IMR-90 (cell line): ENCODE data around the gene TOM1. TPM values are rescaled to one million over a fixed set of nuclear protein-coding genes. Genes with fewer than 3 reads are reported as not detected.

ENCODE experiments used
- ATAC-seq: fragments of 200-7000 bp; cut with Tn5 transposase; 2 replicates; pipeline ENCODE4 v1.9.1; 2020; ENCODE audit warnings: low read depth, mild to moderate bottlenecking, moderate library complexity
- BruUV-seq: library from RNA; stranded (reverse); fragments of 400-500 nt; replicated peaks from 2 replicates; lab custom pipeline; 2021; lab: Mats Ljungman, UMichigan
- CTCF ChIA-PET: fragments of 300-600 bp; formaldehyde crosslinking; extraction: SDS; loops from one replicate; lab custom pipeline; 2021; ENCODE audit warnings: antibody characterized with exemption; lab: Yijun Ruan, JAX
- POLR2A ChIA-PET: fragments of 300-600 bp; sonication (Branson Sonifier 250); formaldehyde crosslinking; loops from one replicate; lab custom pipeline; 2022; ENCODE audit warnings: antibody characterized with exemption; ENCODE audit not compliant: unreplicated experiment; lab: Charles Lee
- DNase-seq: peaks from one replicate; pipeline ENCODE4 v3.0.0; 2013
- H2AFZ ChIP-seq: replicated peaks from 2 replicates; pipeline ENCODE3; 2013; ENCODE audit warnings: low read length, mild to moderate bottlenecking; ENCODE audit not compliant: poor library complexity
- H2AK5ac ChIP-seq: 2 replicates; pipeline ENCODE4 v1.6.1; 2013; ENCODE audit warnings: low read depth, low read length, inconsistent platforms
- H2AK9ac ChIP-seq: replicated peaks from 2 replicates; pipeline ENCODE3; 2013; ENCODE audit warnings: mild to moderate bottlenecking, low read depth, low read length, moderate library complexity; ENCODE audit not compliant: poor library complexity
- H2BK120ac ChIP-seq: 2 replicates; pipeline ENCODE4 v1.6.1; 2013; ENCODE audit warnings: low read depth, low read length, inconsistent platforms
- H2BK15ac ChIP-seq: 3 replicates; pipeline ENCODE4 v1.6.1; 2013; ENCODE audit warnings: low read depth, low read length, inconsistent platforms
- H2BK20ac ChIP-seq: 2 replicates; pipeline ENCODE4 v1.6.1; 2013; ENCODE audit warnings: low read depth, mild to moderate bottlenecking, inconsistent platforms, low read length, moderate library complexity
- H2BK5ac ChIP-seq: 2 replicates; pipeline ENCODE4 v1.6.1; 2013; ENCODE audit warnings: mild to moderate bottlenecking, low read depth, low read length, inconsistent platforms; ENCODE audit not compliant: poor library complexity, severe bottlenecking
- H3K14ac ChIP-seq: replicated peaks from 2 replicates; pipeline ENCODE4 v1.6.1; 2013; ENCODE audit warnings: low read depth, low read length, inconsistent platforms
- H3K18ac ChIP-seq: 2 replicates; pipeline ENCODE4 v1.6.1; 2013; ENCODE audit warnings: low read depth, low read length, control low read depth
- H3K23ac ChIP-seq: 2 replicates; pipeline ENCODE4 v1.6.1; 2013; ENCODE audit warnings: low read depth, low read length, inconsistent platforms
- H3K27ac ChIP-seq: 2 replicates; pipeline ENCODE4 v1.5.1; 2013; ENCODE audit warnings: mild to moderate bottlenecking, control low read depth, low read length; ENCODE audit not compliant: insufficient read depth
- H3K27me3 ChIP-seq: 2 replicates; pipeline ENCODE4 v1.6.1; 2013; ENCODE audit warnings: low read length; ENCODE audit not compliant: control insufficient read depth, insufficient read depth
- H3K36me3 ChIP-seq: 2 replicates; pipeline ENCODE4 v1.6.1; 2013; ENCODE audit warnings: low read length, mixed read lengths; ENCODE audit not compliant: control insufficient read depth, insufficient read depth
- H3K4ac ChIP-seq: 2 replicates; pipeline ENCODE4 v1.6.1; 2013; ENCODE audit warnings: low read depth, low read length, inconsistent platforms
- H3K4me1 ChIP-seq: 2 replicates; pipeline ENCODE4 v1.6.1; 2013; ENCODE audit warnings: low read length, mixed read lengths; ENCODE audit not compliant: control insufficient read depth, insufficient read depth
- H3K4me2 ChIP-seq: 2 replicates; pipeline ENCODE4 v1.6.1; 2013; ENCODE audit warnings: low read depth, mild to moderate bottlenecking, control low read depth, low read length, moderate library complexity
- H3K4me3 ChIP-seq: 2 replicates; pipeline ENCODE4 v1.5.1; 2013; ENCODE audit warnings: low read depth, mild to moderate bottlenecking, control low read depth, low read length, moderate library complexity; ENCODE audit not compliant: insufficient read depth
- H3K56ac ChIP-seq: 2 replicates; pipeline ENCODE4 v1.6.1; 2013; ENCODE audit warnings: low read length, inconsistent platforms; ENCODE audit not compliant: insufficient read depth; ENCODE audit errors: extremely low read depth
- H3K79me1 ChIP-seq, 2 experiments: 2 replicates each; pipeline ENCODE4 v1.6.1; 2013; ENCODE audit warnings: low read length in 2 of 2, inconsistent platforms in 1 of 2, low read depth in 1 of 2
- H3K9ac ChIP-seq: 2 replicates; pipeline ENCODE4 v1.6.1; 2013; ENCODE audit warnings: low read depth, low read length, control low read depth
- H3K9me1 ChIP-seq: 2 replicates; pipeline ENCODE4 v1.6.1; 2013; ENCODE audit warnings: low read length, inconsistent platforms; ENCODE audit not compliant: insufficient read depth
- H3K9me3 ChIP-seq: 2 replicates; pipeline ENCODE4 v1.6.1; 2013; ENCODE audit warnings: low read length; ENCODE audit not compliant: control insufficient read depth, insufficient read depth
- H4K20me1 ChIP-seq: 2 replicates; pipeline ENCODE4 v1.6.1; 2013; ENCODE audit warnings: low read length, inconsistent platforms; ENCODE audit not compliant: insufficient read depth
- H4K5ac ChIP-seq: 2 replicates; pipeline ENCODE4 v1.6.1; 2013; ENCODE audit warnings: mild to moderate bottlenecking, low read depth, low read length, control low read depth
- H4K8ac ChIP-seq, 2 experiments: 2 replicates each; pipeline ENCODE4 v1.6.1; 2013; ENCODE audit warnings: low read depth in 2 of 2, low read length in 2 of 2, control low read depth in 1 of 2, inconsistent platforms in 1 of 2
- H4K91ac ChIP-seq: 2 replicates; pipeline ENCODE4 v1.6.1; 2013; ENCODE audit warnings: low read depth, low read length, inconsistent platforms; ENCODE audit not compliant: insufficient read depth
- ELK1 ChIP-seq: fragments of 150-350 bp; IDR thresholded peaks from 2 replicates; pipeline ENCODE4 v1.6.1; 2016; ENCODE audit warnings: low read depth, mild to moderate bottlenecking, low read length, moderate library complexity, borderline replicate concordance
- WGBS, 2 experiments: methylation state at CpG; one replicate each; pipeline versions ENCODE4 v1.1.5 to v1.1.7; 2013; ENCODE audit warnings: missing lambda C conversion rate in 2 of 2; ENCODE audit not compliant: insufficient read length in 1 of 2; ENCODE audit errors: extremely low coverage in 2 of 2; 5-methylcytosine and 5-hydroxymethylcytosine counted together
- dilution Hi-C: fragments of 300-500 bp; cut with HindIII; formaldehyde crosslinking; loops from one replicate; pipeline ENCODE4 v1.14.3; 2018; ENCODE audit warnings: low sequenced_read_pairs; ENCODE audit not compliant: unreplicated experiment
- in situ Hi-C: fragments of 300-500 bp; cut with MboI; formaldehyde crosslinking; loops from 3 replicates; pipeline ENCODE4 v1.14.3; 2019; ENCODE audit warnings: low sequenced_read_pairs, inconsistent platforms, mixed read lengths
- intact Hi-C: fragments of 100-400 bp; cut with micrococcal nuclease; formaldehyde crosslinking; loops from 2 replicates; pipeline ENCODE4 v1.10.0; 2022
- polyA plus RNA-seq, 3 experiments: library from polyadenylated mRNA; depleted of rRNA; stranded (reverse); fragments of >200 nt; gene quantifications; 2 replicates each; pipeline ENCODE4 v1.2.3, GENCODE V29; 2012; ENCODE audit warnings: low replicate concordance in 1 of 3
- total RNA-seq: library from RNA; depleted of rRNA; stranded (reverse); fragments of >200 nt; gene quantifications from 2 replicates; pipeline ENCODE4 v1.2.3, GENCODE V29; 2012

TOM1 gene
- total and polyA plus RNA-seq, 2 of the 4 experiments (the other 2 are of a cell fraction): 38.0 to 46.4 TPM

DNA sequence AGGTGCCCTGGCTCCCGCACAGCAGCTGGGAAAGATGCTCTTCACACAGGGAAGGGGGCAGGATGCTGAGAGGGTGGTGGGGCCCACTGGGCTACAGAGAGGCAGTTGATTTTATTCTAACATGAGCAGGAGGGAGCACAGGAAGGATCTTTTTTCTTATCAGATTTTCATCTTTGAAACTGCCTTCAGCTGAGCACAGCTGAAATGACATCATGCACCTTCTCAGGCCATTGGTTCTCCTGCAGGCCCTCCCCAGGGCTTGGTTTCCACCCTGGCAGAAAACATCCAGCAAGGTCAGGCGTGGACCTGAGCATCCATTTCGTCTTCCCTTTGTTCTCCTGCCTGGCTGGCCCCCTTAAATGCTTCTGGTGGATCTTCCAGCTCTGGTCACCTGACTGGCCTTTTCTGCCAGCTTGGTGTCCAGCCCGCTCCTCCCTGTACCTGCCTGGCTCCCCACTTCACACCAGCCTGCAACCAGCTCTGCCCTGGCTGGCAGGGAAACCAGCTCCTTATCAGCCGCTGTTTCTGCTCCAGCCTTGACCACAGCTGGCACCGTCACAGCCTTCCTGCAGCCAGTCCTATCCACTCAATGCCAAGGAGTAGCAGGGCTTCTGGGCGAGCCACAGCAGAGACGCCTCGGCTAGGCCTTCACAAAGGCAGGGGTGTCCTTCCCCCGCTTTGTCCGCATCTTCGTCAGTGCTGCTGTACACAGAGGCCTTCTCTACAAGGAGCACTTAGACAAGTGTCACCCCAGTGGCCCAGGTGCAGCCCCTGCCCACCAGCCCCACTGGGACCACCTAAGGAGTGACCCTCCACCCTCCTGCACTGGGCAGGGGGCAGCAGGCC is 36.5 kb downstream of the TOM1 start:
- dilution Hi-C loops: no loop called here
- no peak overlapping the region for H2AK5ac ChIP-seq
- intact Hi-C loops: no loop called here

More for the DNA sequence above, 36.5 kb downstream of the TOM1 start:
- H3K27ac ChIP-seq: no peak overlapping the region
- WGBS, 2 experiments: 77% methylated on average over 4 of the region's 12 CpGs; no CpG with 5 or more reads in 1 of the 2 experiments
- no peak overlapping the region for H2BK20ac ChIP-seq
- H3K36me3 ChIP-seq: peaks cover 78% of the 10 kb centered on the region
- H2BK5ac ChIP-seq: no peak overlapping the region
- no peak overlapping the region for H3K4me2 ChIP-seq
- no peak overlapping the region for H3K4me3 ChIP-seq
- no peak overlapping the region for H3K23ac ChIP-seq
- no peak for TF ChIP-seq ELK1
- H4K5ac ChIP-seq: no peak overlapping the region
- H3K4ac ChIP-seq: no peak overlapping the region
- H3K9me3 ChIP-seq: no peaks in the 10 kb centered on the region
- H2BK120ac ChIP-seq: no peak overlapping the region
- ChIA-PET CTCF (no interaction called here), POLR2A (interaction anchor here (0.9 kb wide), 1 partner anchor 15 kb away, joined by 3 read pairs; no protein-coding TSS in a partner anchor)
- H3K18ac ChIP-seq: no peak overlapping the region
- no peaks in the 10 kb centered on the region for H3K4me1 ChIP-seq
- in situ Hi-C loops: no loop called here
- no peak for DNase-seq
- peaks cover 3% of the 10 kb centered on the region; the same call in 1 of the 2 replicates for H3K9me1 ChIP-seq
- H3K14ac ChIP-seq: no peak overlapping the region
- H2AFZ ChIP-seq: no peak overlapping the region
- H2BK15ac ChIP-seq: no peak overlapping the region
- BruUV-seq: no TSS peak
- no peaks in the 10 kb centered on the region for H3K79me1 ChIP-seq
- no peak overlapping the region for H4K8ac ChIP-seq
- H4K91ac ChIP-seq: no peak overlapping the region
- no peak overlapping the region for H3K56ac ChIP-seq
- no peak overlapping the region for H3K9ac ChIP-seq
- ATAC-seq: no peak
- H4K20me1 ChIP-seq: no peaks in the 10 kb centered on the region
- H2AK9ac ChIP-seq: no peak overlapping the region
- H3K27me3 ChIP-seq: no peaks in the 10 kb centered on the region
